ENCODE data around the gene WEE2. TPM values are rescaled to one million over a fixed set of nuclear protein-coding genes. Genes with fewer than 3 reads are reported as not detected.

Gene WEE2
- total and polyA plus RNA-seq, 3 experiments from 2014 or later = not detected

GRCh38 chr7:141695803-141696289 is 12.3 kb upstream of the WEE2 start:
- Histone ChIP-seq H3K27ac (ENCODE audit: low read depth, low read length) (no peak overlapping the region), H3K36me3 (ENCODE audit: insufficient read depth, low read length) (no peaks in the 10 kb centered on the region), H3K27me3 (ENCODE audit: insufficient read depth, low read length, poor library complexity, severe bottlenecking) (no peaks in the 10 kb centered on the region), H3K4me3 (ENCODE audit: low read length) (no peak overlapping the region), H3K9me3 (ENCODE audit: low read length) (no peaks in the 10 kb centered on the region), H3K4me1 (ENCODE audit: insufficient read depth, low read length) (peaks cover 28% of the 10 kb centered on the region)
- H3K4me1 Mint-ChIP-seq = peaks cover 65 to 88% (median 76%) of the 10 kb centered on the region in 3 donors
- H3K9me3 Mint-ChIP-seq = no peaks in the 10 kb centered on the region
- peak overlapping the region in 1 of 8 donors; percentile 6 for H3K27ac Mint-ChIP-seq
- H3K36me3 Mint-ChIP-seq = peaks cover 0 to 26% (median 11%) of the 10 kb centered on the region in 3 donors
- ChIA-PET CTCF (interaction anchor here (1.7 kb wide), 1 partner anchor 43 kb away, joined by 5 read pairs; the partner anchor contains the start of gene SSBP1), POLR2A (no interaction called here)
- no peak for DNase-seq
- H3K4me3 Mint-ChIP-seq = no peak overlapping the region
- no peaks in the 10 kb centered on the region for H3K27me3 Mint-ChIP-seq

- DNase-seq = no peak
- ChIA-PET CTCF (interaction anchor here (1.7 kb wide), 1 partner anchor 42 kb away, joined by 5 read pairs; the partner anchor contains the start of gene SSBP1), POLR2A (no interaction called here)
- Histone ChIP-seq H3K4me1 (ENCODE audit: insufficient read depth, low read length) (peaks cover 29% of the 10 kb centered on the region), H3K36me3 (ENCODE audit: insufficient read depth, low read length) (no peaks in the 10 kb centered on the region), H3K4me3 (ENCODE audit: low read length) (no peak overlapping the region), H3K9me3 (ENCODE audit: low read length) (no peaks in the 10 kb centered on the region), H3K27me3 (ENCODE audit: insufficient read depth, low read length, poor library complexity, severe bottlenecking) (no peaks in the 10 kb centered on the region), H3K27ac (ENCODE audit: low read depth, low read length) (no peak overlapping the region)
- H3K4me3 Mint-ChIP-seq = no peak overlapping the region
- H3K4me1 Mint-ChIP-seq = peaks cover 68 to 91% (median 81%) of the 10 kb centered on the region in 3 donors
- H3K36me3 Mint-ChIP-seq = peaks cover 0 to 27% (median 11%) of the 10 kb centered on the region in 3 donors
- H3K9me3 Mint-ChIP-seq = no peaks in the 10 kb centered on the region
- H3K27ac Mint-ChIP-seq = peak overlapping the region in 2 of 8 donors; percentile 23 to 26
- no peaks in the 10 kb centered on the region for H3K27me3 Mint-ChIP-seq
Measured at GRCh38 chr7:141696348-141696747, 11.8 kb upstream of the WEE2 start.

- peaks cover 0 to under 1% of the 10 kb centered on the region in 2 donors for H3K27me3 Mint-ChIP-seq
- Histone ChIP-seq H3K4me1 (ENCODE audit: insufficient read depth, low read length) (peaks cover 30% of the 10 kb centered on the region), H3K36me3 (ENCODE audit: insufficient read depth, low read length) (no peaks in the 10 kb centered on the region), H3K9me3 (ENCODE audit: low read length) (no peaks in the 10 kb centered on the region), H3K4me3 (ENCODE audit: low read length) (no peak overlapping the region), H3K27me3 (ENCODE audit: insufficient read depth, low read length, poor library complexity, severe bottlenecking) (no peaks in the 10 kb centered on the region), H3K27ac (ENCODE audit: low read depth, low read length) (no peak overlapping the region)
- peak overlapping the region in 4 of 8 donors; percentile 23 to 89 (median 68) for H3K27ac Mint-ChIP-seq
- peaks cover 0 to 27% (median 11%) of the 10 kb centered on the region in 3 donors for H3K36me3 Mint-ChIP-seq
- DNase-seq = no peak
- ChIA-PET POLR2A (no interaction called here), CTCF (no interaction called here)
- no peaks in the 10 kb centered on the region for H3K9me3 Mint-ChIP-seq
- H3K4me1 Mint-ChIP-seq = peaks cover 65 to 84% (median 78%) of the 10 kb centered on the region in 3 donors
- peak overlapping the region in 1 of 7 donors; percentile 42 for H3K4me3 Mint-ChIP-seq
Measured at GRCh38 chr7:141697211-141697871, 10.8 kb upstream of the WEE2 start.

GRCh38 chr7:141698247-141699015 is 9.7 kb upstream of the WEE2 start:
- peaks cover 61 to 78% (median 75%) of the 10 kb centered on the region in 3 donors for H3K4me1 Mint-ChIP-seq
- ChIA-PET POLR2A (no interaction called here), CTCF (interaction anchor here (1.0 kb wide), 1 partner anchor 39 kb away, joined by 5 read pairs; no protein-coding TSS in a partner anchor)
- Histone ChIP-seq H3K9me3 (ENCODE audit: low read length) (no peaks in the 10 kb centered on the region), H3K27me3 (ENCODE audit: insufficient read depth, low read length, poor library complexity, severe bottlenecking) (no peaks in the 10 kb centered on the region), H3K36me3 (ENCODE audit: insufficient read depth, low read length) (no peaks in the 10 kb centered on the region), H3K4me3 (ENCODE audit: low read length) (no peak overlapping the region), H3K27ac (ENCODE audit: low read depth, low read length) (no peak overlapping the region), H3K4me1 (ENCODE audit: insufficient read depth, low read length) (peaks cover 34% of the 10 kb centered on the region)
- peak overlapping the region in 5 of 8 donors; percentile 7 to 77 (median 49) for H3K27ac Mint-ChIP-seq
- DNase-seq = no peak
- H3K36me3 Mint-ChIP-seq = peaks cover 0 to 27% (median 11%) of the 10 kb centered on the region in 3 donors
- peaks cover 2 to 3% of the 10 kb centered on the region in 2 donors for H3K27me3 Mint-ChIP-seq
- no peaks in the 10 kb centered on the region for H3K9me3 Mint-ChIP-seq
- H3K4me3 Mint-ChIP-seq = peak overlapping the region in 3 of 7 donors; percentile 1 to 62 (median 42)

GRCh38 chr7:141699860-141700259 is 8.3 kb upstream of the WEE2 start:
- DNase-seq = no peak
- Mint-ChIP-seq H3K36me3 (peaks cover 0 to 24% (median 8%) of the 10 kb centered on the region in 3 donors), H3K27ac (peak overlapping the region; percentile 4 to 97 (median 70)), H3K4me3 (peak overlapping the region; percentile 87 to 93 (median 91)), H3K9me3 (no peaks in the 10 kb centered on the region), H3K27me3 (peaks cover 3 to 4% of the 10 kb centered on the region in 2 donors), H3K4me1 (peaks cover 53 to 69% (median 67%) of the 10 kb centered on the region in 3 donors)
- H3K4me3 ChIP-seq (ENCODE audit: low read length) = no peak overlapping the region
- ChIA-PET CTCF (interaction anchor here (2.5 to 4.1 kb wide), 2 partner anchors 38 to 45 kb away, joined by 10 to 29 read pairs; partner anchors contain the start of gene SSBP1), POLR2A (no interaction called here)
- H3K27ac ChIP-seq (ENCODE audit: low read depth, low read length) = no peak overlapping the region
- peaks cover 34% of the 10 kb centered on the region for H3K4me1 ChIP-seq (ENCODE audit: insufficient read depth, low read length)
- no peaks in the 10 kb centered on the region for H3K36me3 ChIP-seq (ENCODE audit: insufficient read depth, low read length)
- H3K27me3 ChIP-seq (ENCODE audit: insufficient read depth, low read length, poor library complexity, severe bottlenecking) = no peaks in the 10 kb centered on the region
- no peaks in the 10 kb centered on the region for H3K9me3 ChIP-seq (ENCODE audit: low read length)

- peak overlapping the region; percentile 68 for H3K4me3 ChIP-seq (ENCODE audit: low read length)
- H3K4me3 Mint-ChIP-seq = peak overlapping the region; percentile 87 to 93 (median 91)
- H3K9me3 ChIP-seq (ENCODE audit: low read length) = no peaks in the 10 kb centered on the region
- ChIA-PET POLR2A (interaction anchor here (2.7 kb wide), 1 partner anchor 38 kb away, joined by 22 read pairs; the partner anchor contains the start of gene SSBP1), CTCF (interaction anchor here (1.6 to 4.1 kb wide), 3 partner anchors 9 to 45 kb away, joined by 5 to 29 read pairs (median 10); partner anchors contain the start of gene SSBP1)
- peaks cover 3 to 4% of the 10 kb centered on the region in 2 donors for H3K27me3 Mint-ChIP-seq
- peaks cover 34% of the 10 kb centered on the region for H3K4me1 ChIP-seq (ENCODE audit: insufficient read depth, low read length)
- H3K9me3 Mint-ChIP-seq = no peaks in the 10 kb centered on the region
- DNase-seq = no peak
- H3K27ac ChIP-seq (ENCODE audit: low read depth, low read length) = no peak overlapping the region
- H3K27ac Mint-ChIP-seq = peak overlapping the region; percentile 4 to 97 (median 82)
- H3K4me1 Mint-ChIP-seq = peaks cover 48 to 64% (median 62%) of the 10 kb centered on the region in 3 donors
- H3K36me3 Mint-ChIP-seq = peaks cover 0 to 21% (median 8%) of the 10 kb centered on the region in 3 donors
- no peaks in the 10 kb centered on the region for H3K36me3 ChIP-seq (ENCODE audit: insufficient read depth, low read length)
- no peaks in the 10 kb centered on the region for H3K27me3 ChIP-seq (ENCODE audit: insufficient read depth, low read length, poor library complexity, severe bottlenecking)
Measured at GRCh38 chr7:141700296-141700847, 7.8 kb upstream of the WEE2 start.

GRCh38 chr7:141700848-141701371 is 7.2 kb upstream of the WEE2 start:
- H3K27ac ChIP-seq (ENCODE audit: low read depth, low read length) = peak overlapping the region; percentile 39
- no peaks in the 10 kb centered on the region for H3K27me3 ChIP-seq (ENCODE audit: insufficient read depth, low read length, poor library complexity, severe bottlenecking)
- CTCF ChIA-PET = interaction anchor here (0.9 to 4.1 kb wide), 4 partner anchors 9 to 46 kb away, joined by 3 to 29 read pairs (median 8); partner anchors contain the start of gene SSBP1
- peaks cover 47 to 59% (median 57%) of the 10 kb centered on the region in 3 donors for H3K4me1 Mint-ChIP-seq
- peaks cover 34% of the 10 kb centered on the region for H3K4me1 ChIP-seq (ENCODE audit: insufficient read depth, low read length)
- peaks cover 3 to 4% of the 10 kb centered on the region in 2 donors for H3K27me3 Mint-ChIP-seq
- H3K36me3 Mint-ChIP-seq = peaks cover 0 to 16% (median 8%) of the 10 kb centered on the region in 3 donors
- peak overlapping the region; percentile 87 to 93 (median 91) for H3K4me3 Mint-ChIP-seq
- no peaks in the 10 kb centered on the region for H3K36me3 ChIP-seq (ENCODE audit: insufficient read depth, low read length)
- peak overlapping the region; percentile 68 for H3K4me3 ChIP-seq (ENCODE audit: low read length)
- peak in 2 of 5 donors; percentile 11 to 13 for DNase-seq
- H3K9me3 ChIP-seq (ENCODE audit: low read length) = no peaks in the 10 kb centered on the region
- POLR2A ChIA-PET = interaction anchor here (0.6 to 2.7 kb wide), 3 partner anchors 13 to 37 kb away, joined by 3 to 22 read pairs (median 4); partner anchors contain the start of gene SSBP1
- H3K27ac Mint-ChIP-seq = peak overlapping the region in 7 of 8 donors; percentile 67 to 97 (median 84)
- H3K9me3 Mint-ChIP-seq = no peaks in the 10 kb centered on the region

Data from CD8-positive, alpha-beta memory T cell (primary cell).